ENCODE results near the gene MYO1D. TPM values are rescaled to one million over a fixed set of nuclear protein-coding genes. Genes with fewer than 3 reads are reported as not detected.

MYO1D gene
- total RNA-seq, 1 experiment from 2014 or later: 35.7 TPM

DNA sequence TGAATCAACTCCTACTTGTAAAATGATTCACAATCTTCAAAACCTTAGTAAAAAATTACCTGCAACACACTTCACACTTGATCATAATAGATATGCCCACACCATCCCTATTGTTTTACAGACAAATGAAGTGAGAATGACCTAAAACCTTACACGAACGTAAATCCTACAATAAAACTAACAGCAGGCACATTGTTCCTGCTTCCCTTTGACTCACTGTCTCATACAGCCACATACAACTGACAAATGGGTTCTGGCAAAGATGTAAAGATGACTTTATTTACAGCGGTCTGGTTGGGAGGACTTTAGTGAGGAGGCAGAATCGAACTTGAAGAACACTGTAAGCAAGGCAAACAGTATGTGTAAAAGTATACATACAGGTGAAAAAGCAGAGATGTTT is 188.7 kb downstream of the MYO1D start:
- H3K79me2 ChIP-seq (ENCODE audit: insufficient read depth, low read length): no peaks in the 10 kb centered on the region
- no peak overlapping the region for H3K9ac ChIP-seq (ENCODE audit: low read length)
- intact Hi-C loops (cut with micrococcal nuclease): no loop called here
- no peaks in the 10 kb centered on the region for H3K27me3 ChIP-seq (ENCODE audit: insufficient read depth, low read length)
- BruUV-seq (replicated peaks): no TSS peak
- no peak for ATAC-seq
- CTCF ChIA-PET: no interaction called here
- no peak overlapping the region for H3K4me2 ChIP-seq (ENCODE audit: low read length)
- H3K4me1 ChIP-seq (ENCODE audit: control insufficient read depth in 1 of 2, insufficient read depth in 2 of 2, low read length in 2 of 2): no peaks in the 10 kb centered on the region
- H3K9me3 ChIP-seq (ENCODE audit: control insufficient read depth in 1 of 2, insufficient read depth in 1 of 2, low read depth in 1 of 2, low read length in 2 of 2): no peaks in the 10 kb centered on the region
- H4K20me1 ChIP-seq (ENCODE audit: insufficient read depth): no peaks in the 10 kb centered on the region
- no peak overlapping the region for H3K27ac ChIP-seq (ENCODE audit: low read depth, low read length)
- POLR2A ChIA-PET: no interaction called here
- TF ChIP-seq ZNF274 (IDR thresholded peaks at IDR 0.05; ENCODE audit: low read depth, low read length) (no peak), ATF3 (IDR thresholded peaks at IDR 0.05) (no peak), ELF1 (IDR thresholded peaks at IDR 0.05; ENCODE audit: borderline replicate concordance, low read depth) (no peak), POLR2AphosphoS5 (IDR thresholded peaks at IDR 0.05; ENCODE audit: low read depth, low read length) (no peak), CTCF (IDR thresholded peaks at IDR 0.05 in 2 of 3, conservative IDR thresholded peaks at IDR 0.05 in 1 of 3; ENCODE audit: borderline replicate concordance in 1 of 3, insufficient read depth in 1 of 3, low read depth in 2 of 3, low read length in 2 of 3) (no peak), SP1 (IDR thresholded peaks at IDR 0.05; ENCODE audit: low read depth) (no peak), ZFX (IDR thresholded peaks at IDR 0.05) (no peak), CBX3 (IDR thresholded peaks at IDR 0.05; ENCODE audit: low read depth) (no peak), POLR2A (IDR thresholded peaks at IDR 0.05; ENCODE audit: borderline replicate concordance, extremely low read depth, insufficient read depth, insufficient read length) (no peak), EZH2phosphoT487 (IDR thresholded peaks at IDR 0.05; ENCODE audit: borderline replicate concordance) (no peak), SIN3A (IDR thresholded peaks at IDR 0.05; ENCODE audit: low read depth) (no peak), RAD21 (IDR thresholded peaks at IDR 0.05; ENCODE audit: low read depth) (no peak), EZH2 (IDR thresholded peaks at IDR 0.05) (no peak)
- TF ChIP-seq, protein P1, sequence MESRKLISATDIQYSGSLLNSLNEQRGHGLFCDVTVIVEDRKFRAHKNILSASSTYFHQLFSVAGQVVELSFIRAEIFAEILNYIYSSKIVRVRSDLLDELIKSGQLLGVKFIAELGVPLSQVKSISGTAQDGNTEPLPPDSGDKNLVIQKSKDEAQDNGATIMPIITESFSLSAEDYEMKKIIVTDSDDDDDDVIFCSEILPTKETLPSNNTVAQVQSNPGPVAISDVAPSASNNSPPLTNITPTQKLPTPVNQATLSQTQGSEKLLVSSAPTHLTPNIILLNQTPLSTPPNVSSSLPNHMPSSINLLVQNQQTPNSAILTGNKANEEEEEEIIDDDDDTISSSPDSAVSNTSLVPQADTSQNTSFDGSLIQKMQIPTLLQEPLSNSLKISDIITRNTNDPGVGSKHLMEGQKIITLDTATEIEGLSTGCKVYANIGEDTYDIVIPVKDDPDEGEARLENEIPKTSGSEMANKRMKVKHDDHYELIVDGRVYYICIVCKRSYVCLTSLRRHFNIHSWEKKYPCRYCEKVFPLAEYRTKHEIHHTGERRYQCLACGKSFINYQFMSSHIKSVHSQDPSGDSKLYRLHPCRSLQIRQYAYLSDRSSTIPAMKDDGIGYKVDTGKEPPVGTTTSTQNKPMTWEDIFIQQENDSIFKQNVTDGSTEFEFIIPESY (IDR thresholded peaks at IDR 0.05; ENCODE audit: extremely low read depth, insufficient replicate concordance, low read length): no peak
- TF ChIP-seq, protein P2, sequence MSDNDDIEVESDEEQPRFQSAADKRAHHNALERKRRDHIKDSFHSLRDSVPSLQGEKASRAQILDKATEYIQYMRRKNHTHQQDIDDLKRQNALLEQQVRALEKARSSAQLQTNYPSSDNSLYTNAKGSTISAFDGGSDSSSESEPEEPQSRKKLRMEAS (IDR thresholded peaks at IDR 0.05): no peak
- TF ChIP-seq, protein P3, sequence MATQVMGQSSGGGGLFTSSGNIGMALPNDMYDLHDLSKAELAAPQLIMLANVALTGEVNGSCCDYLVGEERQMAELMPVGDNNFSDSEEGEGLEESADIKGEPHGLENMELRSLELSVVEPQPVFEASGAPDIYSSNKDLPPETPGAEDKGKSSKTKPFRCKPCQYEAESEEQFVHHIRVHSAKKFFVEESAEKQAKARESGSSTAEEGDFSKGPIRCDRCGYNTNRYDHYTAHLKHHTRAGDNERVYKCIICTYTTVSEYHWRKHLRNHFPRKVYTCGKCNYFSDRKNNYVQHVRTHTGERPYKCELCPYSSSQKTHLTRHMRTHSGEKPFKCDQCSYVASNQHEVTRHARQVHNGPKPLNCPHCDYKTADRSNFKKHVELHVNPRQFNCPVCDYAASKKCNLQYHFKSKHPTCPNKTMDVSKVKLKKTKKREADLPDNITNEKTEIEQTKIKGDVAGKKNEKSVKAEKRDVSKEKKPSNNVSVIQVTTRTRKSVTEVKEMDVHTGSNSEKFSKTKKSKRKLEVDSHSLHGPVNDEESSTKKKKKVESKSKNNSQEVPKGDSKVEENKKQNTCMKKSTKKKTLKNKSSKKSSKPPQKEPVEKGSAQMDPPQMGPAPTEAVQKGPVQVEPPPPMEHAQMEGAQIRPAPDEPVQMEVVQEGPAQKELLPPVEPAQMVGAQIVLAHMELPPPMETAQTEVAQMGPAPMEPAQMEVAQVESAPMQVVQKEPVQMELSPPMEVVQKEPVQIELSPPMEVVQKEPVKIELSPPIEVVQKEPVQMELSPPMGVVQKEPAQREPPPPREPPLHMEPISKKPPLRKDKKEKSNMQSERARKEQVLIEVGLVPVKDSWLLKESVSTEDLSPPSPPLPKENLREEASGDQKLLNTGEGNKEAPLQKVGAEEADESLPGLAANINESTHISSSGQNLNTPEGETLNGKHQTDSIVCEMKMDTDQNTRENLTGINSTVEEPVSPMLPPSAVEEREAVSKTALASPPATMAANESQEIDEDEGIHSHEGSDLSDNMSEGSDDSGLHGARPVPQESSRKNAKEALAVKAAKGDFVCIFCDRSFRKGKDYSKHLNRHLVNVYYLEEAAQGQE (IDR thresholded peaks at IDR 0.05; ENCODE audit: low read depth): no peak
- no peaks in the 10 kb centered on the region for H3K36me3 ChIP-seq (ENCODE audit: control insufficient read depth in 1 of 2, insufficient read depth in 2 of 2, low read length in 2 of 2)
- H3K4me3 ChIP-seq (replicated peaks in 1 of 2; ENCODE audit: low read depth in 1 of 2, low read length in 2 of 2): no peak overlapping the region
- DNase-seq (ENCODE audit: low read depth, low spot score): no peak
- no peak overlapping the region for H2AFZ ChIP-seq (ENCODE audit: low read depth, low read length, poor library complexity, severe bottlenecking)
- no peaks in the 10 kb centered on the region for H3K9me2 ChIP-seq (ENCODE audit: insufficient read depth)
- RAD21 ChIA-PET (ENCODE audit: low non-redundant PET in 1 of 2, low total read pairs in 2 of 2, uncharacterized antibody in 2 of 2, unreplicated experiment in 2 of 2): no interaction called here

Measured in HCT116 (cell line).